IMR-90 (cell line): Measurements from ENCODE around the gene CTAG2. TPM values are rescaled to one million over a fixed set of nuclear protein-coding genes. Genes with fewer than 3 reads are reported as not detected.

Experiments
- ATAC-seq: fragments of 200-7000 bp; cut with Tn5 transposase; 2 replicates; pipeline ENCODE4 v1.9.1; 2020; ENCODE audit warnings: low read depth, mild to moderate bottlenecking, moderate library complexity
- BruUV-seq: library from RNA; stranded (reverse); fragments of 400-500 nt; replicated peaks from 2 replicates; lab custom pipeline; 2021; lab: Mats Ljungman, UMichigan
- CTCF ChIA-PET: fragments of 300-600 bp; formaldehyde crosslinking; extraction: SDS; loops from one replicate; lab custom pipeline; 2021; ENCODE audit warnings: antibody characterized with exemption; lab: Yijun Ruan, JAX
- POLR2A ChIA-PET: fragments of 300-600 bp; sonication (Branson Sonifier 250); formaldehyde crosslinking; loops from one replicate; lab custom pipeline; 2022; ENCODE audit warnings: antibody characterized with exemption; ENCODE audit not compliant: unreplicated experiment; lab: Charles Lee
- DNase-seq: peaks from one replicate; pipeline ENCODE4 v3.0.0; 2013
- H2AFZ ChIP-seq: replicated peaks from 2 replicates; pipeline ENCODE3; 2013; ENCODE audit warnings: low read length, mild to moderate bottlenecking; ENCODE audit not compliant: poor library complexity
- H2AK5ac ChIP-seq: 2 replicates; pipeline ENCODE4 v1.6.1; 2013; ENCODE audit warnings: low read depth, low read length, inconsistent platforms
- H2AK9ac ChIP-seq: replicated peaks from 2 replicates; pipeline ENCODE3; 2013; ENCODE audit warnings: mild to moderate bottlenecking, low read depth, low read length, moderate library complexity; ENCODE audit not compliant: poor library complexity
- H2BK120ac ChIP-seq: 2 replicates; pipeline ENCODE4 v1.6.1; 2013; ENCODE audit warnings: low read depth, low read length, inconsistent platforms
- H2BK15ac ChIP-seq: 3 replicates; pipeline ENCODE4 v1.6.1; 2013; ENCODE audit warnings: low read depth, low read length, inconsistent platforms
- H2BK20ac ChIP-seq: 2 replicates; pipeline ENCODE4 v1.6.1; 2013; ENCODE audit warnings: low read depth, mild to moderate bottlenecking, inconsistent platforms, low read length, moderate library complexity
- H2BK5ac ChIP-seq: 2 replicates; pipeline ENCODE4 v1.6.1; 2013; ENCODE audit warnings: mild to moderate bottlenecking, low read depth, low read length, inconsistent platforms; ENCODE audit not compliant: poor library complexity, severe bottlenecking
- H3K14ac ChIP-seq: replicated peaks from 2 replicates; pipeline ENCODE4 v1.6.1; 2013; ENCODE audit warnings: low read depth, low read length, inconsistent platforms
- H3K18ac ChIP-seq: 2 replicates; pipeline ENCODE4 v1.6.1; 2013; ENCODE audit warnings: low read depth, low read length, control low read depth
- H3K23ac ChIP-seq: 2 replicates; pipeline ENCODE4 v1.6.1; 2013; ENCODE audit warnings: low read depth, low read length, inconsistent platforms
- H3K27ac ChIP-seq: 2 replicates; pipeline ENCODE4 v1.5.1; 2013; ENCODE audit warnings: mild to moderate bottlenecking, control low read depth, low read length; ENCODE audit not compliant: insufficient read depth
- H3K27me3 ChIP-seq: 2 replicates; pipeline ENCODE4 v1.6.1; 2013; ENCODE audit warnings: low read length; ENCODE audit not compliant: control insufficient read depth, insufficient read depth
- H3K36me3 ChIP-seq: 2 replicates; pipeline ENCODE4 v1.6.1; 2013; ENCODE audit warnings: low read length, mixed read lengths; ENCODE audit not compliant: control insufficient read depth, insufficient read depth
- H3K4ac ChIP-seq: 2 replicates; pipeline ENCODE4 v1.6.1; 2013; ENCODE audit warnings: low read depth, low read length, inconsistent platforms
- H3K4me1 ChIP-seq: 2 replicates; pipeline ENCODE4 v1.6.1; 2013; ENCODE audit warnings: low read length, mixed read lengths; ENCODE audit not compliant: control insufficient read depth, insufficient read depth
- H3K4me2 ChIP-seq: 2 replicates; pipeline ENCODE4 v1.6.1; 2013; ENCODE audit warnings: low read depth, mild to moderate bottlenecking, control low read depth, low read length, moderate library complexity
- H3K4me3 ChIP-seq: 2 replicates; pipeline ENCODE4 v1.5.1; 2013; ENCODE audit warnings: low read depth, mild to moderate bottlenecking, control low read depth, low read length, moderate library complexity; ENCODE audit not compliant: insufficient read depth
- H3K56ac ChIP-seq: 2 replicates; pipeline ENCODE4 v1.6.1; 2013; ENCODE audit warnings: low read length, inconsistent platforms; ENCODE audit not compliant: insufficient read depth; ENCODE audit errors: extremely low read depth
- H3K79me1 ChIP-seq, 2 experiments: 2 replicates each; pipeline ENCODE4 v1.6.1; 2013; ENCODE audit warnings: low read length in 2 of 2, inconsistent platforms in 1 of 2, low read depth in 1 of 2
- H3K9ac ChIP-seq: 2 replicates; pipeline ENCODE4 v1.6.1; 2013; ENCODE audit warnings: low read depth, low read length, control low read depth
- H3K9me1 ChIP-seq: 2 replicates; pipeline ENCODE4 v1.6.1; 2013; ENCODE audit warnings: low read length, inconsistent platforms; ENCODE audit not compliant: insufficient read depth
- H3K9me3 ChIP-seq: 2 replicates; pipeline ENCODE4 v1.6.1; 2013; ENCODE audit warnings: low read length; ENCODE audit not compliant: control insufficient read depth, insufficient read depth
- H4K20me1 ChIP-seq: 2 replicates; pipeline ENCODE4 v1.6.1; 2013; ENCODE audit warnings: low read length, inconsistent platforms; ENCODE audit not compliant: insufficient read depth
- H4K5ac ChIP-seq: 2 replicates; pipeline ENCODE4 v1.6.1; 2013; ENCODE audit warnings: mild to moderate bottlenecking, low read depth, low read length, control low read depth
- H4K8ac ChIP-seq, 2 experiments: 2 replicates each; pipeline ENCODE4 v1.6.1; 2013; ENCODE audit warnings: low read depth in 2 of 2, low read length in 2 of 2, control low read depth in 1 of 2, inconsistent platforms in 1 of 2
- H4K91ac ChIP-seq: 2 replicates; pipeline ENCODE4 v1.6.1; 2013; ENCODE audit warnings: low read depth, low read length, inconsistent platforms; ENCODE audit not compliant: insufficient read depth
- BHLHE40 ChIP-seq: fragments of 150-350 bp; IDR thresholded peaks from 2 replicates; pipeline ENCODE4 v1.6.1; 2016; ENCODE audit warnings: mild to moderate bottlenecking, low read depth, low read length
- CEBPB ChIP-seq: IDR thresholded peaks from 2 replicates; pipeline ENCODE4 v1.6.1; 2012; ENCODE audit warnings: low read depth, low read length, improper control_type of control experiment
- CHD1 ChIP-seq: IDR thresholded peaks from 2 replicates; pipeline ENCODE4 v1.6.1; 2012; ENCODE audit warnings: low read depth, low read length, improper control_type of control experiment
- ELK1 ChIP-seq: fragments of 150-350 bp; IDR thresholded peaks from 2 replicates; pipeline ENCODE4 v1.6.1; 2016; ENCODE audit warnings: low read depth, mild to moderate bottlenecking, low read length, moderate library complexity, borderline replicate concordance
- MAFK ChIP-seq: IDR thresholded peaks from 2 replicates; pipeline ENCODE4 v1.6.1; 2012; ENCODE audit warnings: low read depth, low read length, improper control_type of control experiment
- MAZ ChIP-seq: IDR thresholded peaks from 2 replicates; pipeline ENCODE4 v1.6.1; 2012; ENCODE audit warnings: low read depth, mild to moderate bottlenecking, low read length, improper control_type of control experiment, moderate library complexity, borderline replicate concordance
- MXI1 ChIP-seq: IDR thresholded peaks from 2 replicates; pipeline ENCODE4 v1.6.1; 2012; ENCODE audit warnings: low read depth, mild to moderate bottlenecking, low read length, moderate library complexity, borderline replicate concordance
- NFE2L2 ChIP-seq: fragments of 150-350 bp; IDR thresholded peaks from 2 replicates; pipeline ENCODE4 v1.6.1; 2016; ENCODE audit warnings: low read depth, mild to moderate bottlenecking, low read length
- POLR2A ChIP-seq: IDR thresholded peaks from 2 replicates; pipeline ENCODE4 v1.6.1; 2012; ENCODE audit warnings: mild to moderate bottlenecking, low read depth, low read length
- RAD21 ChIP-seq: IDR thresholded peaks from 2 replicates; pipeline ENCODE4 v1.6.1; 2012; ENCODE audit warnings: low read length, improper control_type of control experiment
- RCOR1 ChIP-seq: IDR thresholded peaks from 2 replicates; pipeline ENCODE4 v1.6.1; 2012; ENCODE audit warnings: mild to moderate bottlenecking, low read length, improper control_type of control experiment; ENCODE audit not compliant: insufficient replicate concordance
- RFX5 ChIP-seq: IDR thresholded peaks from 2 replicates; pipeline ENCODE4 v1.8.0; 2012; ENCODE audit warnings: low read depth, mild to moderate bottlenecking, low read length, moderate library complexity
- SMC3 ChIP-seq: fragments of 150-350 bp; IDR thresholded peaks from 2 replicates; pipeline ENCODE4 v1.6.1; 2016; ENCODE audit warnings: low read depth, mild to moderate bottlenecking, antibody characterized with exemption, low read length, moderate library complexity
- USF2 ChIP-seq: fragments of 150-350 bp; IDR thresholded peaks from 2 replicates; pipeline ENCODE4 v1.6.1; 2017; ENCODE audit warnings: mild to moderate bottlenecking, antibody characterized with exemption, low read length, low read depth
- WGBS, 2 experiments: methylation state at CpG; one replicate each; pipeline versions ENCODE4 v1.1.5 to v1.1.7; 2013; ENCODE audit warnings: missing lambda C conversion rate in 2 of 2; ENCODE audit not compliant: insufficient read length in 1 of 2; ENCODE audit errors: extremely low coverage in 2 of 2; 5-methylcytosine and 5-hydroxymethylcytosine counted together
- dilution Hi-C: fragments of 300-500 bp; cut with HindIII; formaldehyde crosslinking; loops from one replicate; pipeline ENCODE4 v1.14.3; 2018; ENCODE audit warnings: low sequenced_read_pairs; ENCODE audit not compliant: unreplicated experiment
- in situ Hi-C: fragments of 300-500 bp; cut with MboI; formaldehyde crosslinking; loops from 3 replicates; pipeline ENCODE4 v1.14.3; 2019; ENCODE audit warnings: low sequenced_read_pairs, inconsistent platforms, mixed read lengths
- intact Hi-C: fragments of 100-400 bp; cut with micrococcal nuclease; formaldehyde crosslinking; loops from 2 replicates; pipeline ENCODE4 v1.10.0; 2022
- polyA plus RNA-seq, 3 experiments: library from polyadenylated mRNA; depleted of rRNA; stranded (reverse); fragments of >200 nt; gene quantifications; 2 replicates each; pipeline ENCODE4 v1.2.3, GENCODE V29; 2012; ENCODE audit warnings: low replicate concordance in 1 of 3
- total RNA-seq: library from RNA; depleted of rRNA; stranded (reverse); fragments of >200 nt; gene quantifications from 2 replicates; pipeline ENCODE4 v1.2.3, GENCODE V29; 2012

The CTAG2 gene
- total and polyA plus RNA-seq, 2 of the 4 experiments (the other 2 are of a cell fraction), result 27.1 to 42.5 TPM

GRCh38 chrX:154658957-154659356 lies 5.6 kb upstream of the CTAG2 start:
- Histone ChIP-seq H4K91ac (no peak overlapping the region), H3K14ac (no peak overlapping the region), H4K5ac (no peak overlapping the region), H3K23ac (no peak overlapping the region), H2BK120ac (no peak overlapping the region), H3K9ac (no peak overlapping the region), H2AK5ac (no peak overlapping the region), H3K27ac (no peak overlapping the region), H2AFZ (no peak overlapping the region), H3K9me3 (peaks cover 6% of the 10 kb centered on the region), H3K27me3 (peaks cover 2% of the 10 kb centered on the region; the same call in 1 of the 2 replicates), H3K4me1 (no peaks in the 10 kb centered on the region), H2AK9ac (no peak overlapping the region), H3K4me3 (no peak overlapping the region), H3K4ac (no peak overlapping the region), H3K18ac (no peak overlapping the region), H2BK15ac (no peak overlapping the region), H3K4me2 (no peak overlapping the region), H2BK5ac (no peak overlapping the region), H4K8ac (no peak overlapping the region), H3K36me3 (no peaks in the 10 kb centered on the region), H2BK20ac (no peak overlapping the region), H4K20me1 (no peaks in the 10 kb centered on the region), H3K9me1 (no peaks in the 10 kb centered on the region), H3K56ac (no peak overlapping the region), H3K79me1 (no peaks in the 10 kb centered on the region)
- in situ Hi-C loops (no loop called here), intact Hi-C loops (no loop called here), dilution Hi-C loops (no loop called here)
- WGBS, 2 experiments, result 57% methylated on average over 7 of the region's 11 CpGs; no CpG with 5 or more reads in 1 of the 2 experiments
- BruUV-seq, result no TSS peak
- ChIA-PET POLR2A (no interaction called here), CTCF (no interaction called here)
- no peak for TF ChIP-seq RAD21
- TF ChIP-seq RFX5, result no peak
- no peak for TF ChIP-seq BHLHE40
- TF ChIP-seq NFE2L2, result no peak
- TF ChIP-seq USF2, result no peak
- no peak for TF ChIP-seq POLR2A
- no peak for TF ChIP-seq CEBPB
- no peak for TF ChIP-seq RCOR1
- no peak for TF ChIP-seq MAFK
- no peak for TF ChIP-seq MXI1
- no peak for TF ChIP-seq SMC3
- no peak for TF ChIP-seq ELK1
- no peak for TF ChIP-seq MAZ
- no peak for TF ChIP-seq CHD1
- DNase-seq (no peak), ATAC-seq (no peak)
